ENCODE data around the gene AHI1. TPM values are rescaled to one million over a fixed set of nuclear protein-coding genes. Genes with fewer than 3 reads are reported as not detected.

Gene AHI1
- total RNA-seq, 1 donor from 2014 or later, result 9.3 TPM

DNA sequence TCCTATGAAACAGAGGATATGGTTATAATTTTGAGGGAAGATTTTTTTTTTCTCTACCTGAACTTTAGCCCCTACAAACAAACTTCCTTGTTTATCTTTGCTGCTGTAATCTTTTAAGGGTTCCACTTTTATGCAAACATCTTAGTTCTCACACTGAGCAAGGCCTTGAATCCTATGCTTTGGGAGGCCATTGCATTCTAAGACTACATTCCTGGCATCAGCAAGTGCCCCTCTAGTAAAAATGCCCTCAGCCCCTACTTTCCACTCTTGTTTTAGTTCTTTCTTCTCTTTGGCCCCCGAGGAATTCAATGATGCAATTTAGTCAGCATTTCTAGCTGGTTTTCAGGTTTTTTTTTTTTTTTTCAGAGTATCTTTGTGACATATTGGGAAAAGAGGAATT is 8.1 kb upstream of the AHI1 start:
- Histone ChIP-seq H3K27me3 (ENCODE audit: low read depth) (no peaks in the 10 kb centered on the region), H3K4me3 (no peak overlapping the region), H3K4me1 (no peaks in the 10 kb centered on the region), H3K9me3 (replicated peaks) (no peaks in the 10 kb centered on the region), H3K27ac (replicated peaks) (no peak overlapping the region), H3K36me3 (no peaks in the 10 kb centered on the region)
- intact Hi-C loops (cut with micrococcal nuclease), result loop anchor here (10.0 kb wide), 1 partner anchor 809 kb away; no protein-coding TSS in a partner anchor
- no peak for DNase-seq
- TF ChIP-seq, protein P1, sequence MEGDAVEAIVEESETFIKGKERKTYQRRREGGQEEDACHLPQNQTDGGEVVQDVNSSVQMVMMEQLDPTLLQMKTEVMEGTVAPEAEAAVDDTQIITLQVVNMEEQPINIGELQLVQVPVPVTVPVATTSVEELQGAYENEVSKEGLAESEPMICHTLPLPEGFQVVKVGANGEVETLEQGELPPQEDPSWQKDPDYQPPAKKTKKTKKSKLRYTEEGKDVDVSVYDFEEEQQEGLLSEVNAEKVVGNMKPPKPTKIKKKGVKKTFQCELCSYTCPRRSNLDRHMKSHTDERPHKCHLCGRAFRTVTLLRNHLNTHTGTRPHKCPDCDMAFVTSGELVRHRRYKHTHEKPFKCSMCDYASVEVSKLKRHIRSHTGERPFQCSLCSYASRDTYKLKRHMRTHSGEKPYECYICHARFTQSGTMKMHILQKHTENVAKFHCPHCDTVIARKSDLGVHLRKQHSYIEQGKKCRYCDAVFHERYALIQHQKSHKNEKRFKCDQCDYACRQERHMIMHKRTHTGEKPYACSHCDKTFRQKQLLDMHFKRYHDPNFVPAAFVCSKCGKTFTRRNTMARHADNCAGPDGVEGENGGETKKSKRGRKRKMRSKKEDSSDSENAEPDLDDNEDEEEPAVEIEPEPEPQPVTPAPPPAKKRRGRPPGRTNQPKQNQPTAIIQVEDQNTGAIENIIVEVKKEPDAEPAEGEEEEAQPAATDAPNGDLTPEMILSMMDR (IDR thresholded peaks at IDR 0.05; ENCODE audit: borderline replicate concordance), result no peak

DNA sequence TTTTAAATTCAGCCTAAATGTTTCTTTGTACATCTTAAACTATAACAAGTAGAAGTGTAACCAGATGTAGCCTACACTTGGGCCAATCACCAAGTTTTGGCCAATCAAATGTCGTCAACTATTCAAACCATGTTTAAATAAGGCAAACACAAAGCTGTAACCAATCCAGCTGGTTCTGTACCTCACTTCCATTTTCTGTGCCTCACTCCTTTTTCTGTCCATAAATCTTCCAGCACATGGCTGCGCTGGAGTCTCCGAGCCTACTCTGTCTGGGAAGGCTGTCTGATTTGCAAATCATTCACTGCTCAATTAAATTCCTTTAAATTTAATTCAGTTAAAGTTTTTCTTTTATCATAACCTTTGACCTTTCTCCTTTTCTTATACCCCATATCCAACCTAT is 7.7 kb upstream of the AHI1 start:
- intact Hi-C loops (cut with micrococcal nuclease), result loop anchor here (10.0 kb wide), 1 partner anchor 810 kb away; no protein-coding TSS in a partner anchor
- Histone ChIP-seq H3K9me3 (replicated peaks) (no peaks in the 10 kb centered on the region), H3K27me3 (ENCODE audit: low read depth) (no peaks in the 10 kb centered on the region), H3K4me3 (no peak overlapping the region), H3K27ac (replicated peaks) (no peak overlapping the region), H3K36me3 (no peaks in the 10 kb centered on the region), H3K4me1 (no peaks in the 10 kb centered on the region)
- DNase-seq, result no peak
- TF ChIP-seq, protein P1 (IDR thresholded peaks at IDR 0.05; ENCODE audit: borderline replicate concordance), result no peak

DNA sequence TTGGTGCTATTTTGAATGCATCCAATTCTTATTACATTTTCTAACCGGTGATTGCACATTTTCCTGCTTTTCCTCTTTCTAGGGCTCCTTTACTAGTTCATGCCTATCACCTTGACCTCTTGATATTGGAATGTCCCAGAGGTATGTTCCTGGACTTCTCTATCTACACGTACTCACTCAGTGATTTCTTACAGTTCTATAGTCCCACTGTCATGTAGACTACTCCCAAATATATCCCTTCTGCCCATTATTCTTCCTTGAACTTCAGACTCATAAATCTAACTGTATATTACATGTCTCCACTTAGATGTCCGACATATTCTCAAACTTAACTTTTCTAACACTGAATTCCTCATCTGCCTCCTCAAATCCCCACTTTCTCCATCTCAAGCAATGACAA is 7.2 kb upstream of the AHI1 start:
- no peaks in the 10 kb centered on the region for H3K4me1 ChIP-seq
- DNase-seq, result no peak
- intact Hi-C loops (cut with micrococcal nuclease), result loop anchor here (10.0 kb wide), 1 partner anchor 810 kb away; no protein-coding TSS in a partner anchor
- TF ChIP-seq, protein P1 (IDR thresholded peaks at IDR 0.05; ENCODE audit: borderline replicate concordance), result no peak
- H3K4me3 ChIP-seq, result no peak overlapping the region
- H3K36me3 ChIP-seq, result no peaks in the 10 kb centered on the region
- no peaks in the 10 kb centered on the region for H3K9me3 ChIP-seq (replicated peaks)
- no peak overlapping the region for H3K27ac ChIP-seq (replicated peaks)
- H3K27me3 ChIP-seq (ENCODE audit: low read depth), result no peaks in the 10 kb centered on the region

DNA sequence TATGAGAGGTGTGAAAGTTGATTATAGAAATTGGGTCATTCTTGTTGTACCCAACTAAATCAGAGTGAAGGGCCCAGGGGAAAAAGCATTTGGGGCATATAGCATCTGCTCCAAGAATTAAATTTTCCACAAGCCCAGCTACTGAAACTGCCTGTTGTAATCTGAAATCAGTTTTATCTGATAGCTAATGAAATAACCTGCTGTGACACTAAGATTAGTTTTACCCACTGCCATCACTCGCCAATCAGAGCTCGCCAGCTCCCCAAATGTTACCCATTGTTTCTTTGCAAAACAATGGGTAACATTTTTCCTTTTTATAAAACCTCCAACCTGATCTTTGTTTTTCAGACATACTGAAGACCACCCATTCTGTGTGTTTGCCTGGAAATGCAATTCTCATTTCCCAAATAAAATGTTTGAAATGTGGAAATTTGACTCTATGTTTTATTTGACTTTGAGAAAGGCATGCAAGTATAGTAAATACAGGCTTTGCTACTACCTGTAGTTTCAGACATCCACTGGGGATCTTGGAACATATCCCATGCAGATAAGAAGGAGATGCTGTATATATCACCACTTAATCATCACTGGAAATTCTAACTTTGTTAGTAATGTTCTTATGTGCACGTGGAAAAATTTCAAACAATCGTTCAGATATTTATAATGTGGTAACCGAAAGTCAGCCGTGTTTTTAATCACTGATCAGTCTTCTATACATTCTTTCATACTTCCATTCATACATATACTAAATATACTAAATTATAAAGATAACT is 6.3 kb upstream of the AHI1 start:
- no peak overlapping the region for H3K27ac ChIP-seq (replicated peaks)
- H3K4me1 ChIP-seq, result peaks cover 2% of the 10 kb centered on the region
- no peaks in the 10 kb centered on the region for H3K9me3 ChIP-seq (replicated peaks)
- no peaks in the 10 kb centered on the region for H3K27me3 ChIP-seq (ENCODE audit: low read depth)
- intact Hi-C loops (cut with micrococcal nuclease), result loop anchor here (10.0 kb wide), 1 partner anchor 811 kb away; no protein-coding TSS in a partner anchor
- TF ChIP-seq, protein P1 (IDR thresholded peaks at IDR 0.05; ENCODE audit: borderline replicate concordance), result no peak
- no peaks in the 10 kb centered on the region for H3K36me3 ChIP-seq
- no peak for DNase-seq
- no peak overlapping the region for H3K4me3 ChIP-seq

DNA sequence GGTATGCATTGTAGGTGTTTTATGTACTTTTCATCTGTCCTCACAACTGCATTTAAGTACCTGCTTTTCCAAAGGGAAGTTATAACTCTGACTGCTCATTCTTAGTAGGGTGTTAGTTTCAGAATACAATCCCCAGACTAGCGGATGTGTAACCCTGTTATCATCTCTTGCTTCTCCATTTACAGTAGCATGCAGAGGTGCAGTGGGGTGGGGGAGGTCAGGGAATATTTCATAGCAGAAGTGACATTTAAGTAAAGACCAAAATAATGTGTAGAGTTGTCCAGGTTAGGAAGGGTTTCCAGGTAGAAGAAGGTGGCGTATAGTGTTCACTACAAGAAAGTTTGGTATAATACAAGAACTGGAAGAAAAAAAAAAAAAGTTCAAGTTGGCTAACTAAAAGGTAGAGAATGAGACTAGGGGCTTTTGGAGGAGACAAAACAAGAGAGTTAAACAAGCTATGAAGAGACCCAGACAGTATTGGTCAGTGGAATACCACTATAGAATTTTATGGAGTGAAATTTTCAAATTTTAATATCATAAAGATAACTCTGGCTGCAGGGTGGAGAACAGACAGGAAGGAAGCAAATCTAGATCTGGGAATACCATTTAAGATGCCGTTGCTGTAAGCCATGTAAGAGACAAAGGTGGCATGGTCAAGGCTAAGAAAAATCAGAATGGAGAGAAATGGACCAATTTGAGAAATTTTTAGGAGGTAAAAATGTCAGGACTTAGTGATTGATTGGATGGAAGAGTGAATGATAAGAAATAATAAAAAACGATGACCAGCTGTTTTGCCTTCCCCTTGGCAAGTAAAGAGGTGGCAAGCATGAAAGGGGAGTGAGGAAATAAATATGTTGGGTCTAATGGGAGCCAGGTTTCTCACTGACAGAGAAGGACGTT is 2.2 kb upstream of the AHI1 start:
- no peak for DNase-seq
- no peak overlapping the region for H3K4me3 ChIP-seq
- H3K9me3 ChIP-seq (replicated peaks), result no peaks in the 10 kb centered on the region
- peaks cover 32% of the 10 kb centered on the region for H3K4me1 ChIP-seq
- H3K36me3 ChIP-seq, result no peaks in the 10 kb centered on the region
- TF ChIP-seq, protein P1 (IDR thresholded peaks at IDR 0.05; ENCODE audit: borderline replicate concordance), result no peak
- intact Hi-C loops (cut with micrococcal nuclease), result loop anchor here (10.0 kb wide), 1 partner anchor 815 kb away; no protein-coding TSS in a partner anchor
- no peaks in the 10 kb centered on the region for H3K27me3 ChIP-seq (ENCODE audit: low read depth)
- H3K27ac ChIP-seq (replicated peaks), result no peak overlapping the region

Data from left ventricle myocardium inferior (tissue), 1 donor.